ENCODE results near the gene BCL2L12. TPM values are rescaled to one million over a fixed set of nuclear protein-coding genes. Genes with fewer than 3 reads are reported as not detected.

BCL2L12 gene
- total and polyA plus RNA-seq, 2 of the 13 experiments (the other 11 are each of a cell fraction or from before 2014, with no cell fraction given), result 26.8 to 40.8 TPM

GRCh38 chr19:49640113-49640898, 25.4 kb upstream of the BCL2L12 start, which contains the start of gene RRAS (continued):
- TF ChIP-seq YEATS2 (CRISPR knock-in tag; IDR thresholded peaks at IDR 0.05; ENCODE audit: borderline replicate concordance), result peak; percentile 63; the same call in 1 of the 2 replicates
- TF ChIP-seq HMG20A (CRISPR knock-in tag; IDR thresholded peaks at IDR 0.05; ENCODE audit: borderline replicate concordance), result peak; percentile 21; the same call in 1 of the 2 replicates
- peak; percentile 55; the same call in 1 of the 2 replicates for TF ChIP-seq MAZ (IDR thresholded peaks at IDR 0.05; ENCODE audit: borderline replicate concordance, low read depth, low read length)
- TF ChIP-seq MAZ (CRISPR knock-in tag; IDR thresholded peaks at IDR 0.05; ENCODE audit: low read depth), result peak; percentile 74
- TF ChIP-seq MLXIP (CRISPR knock-in tag; IDR thresholded peaks at IDR 0.05; ENCODE audit: borderline replicate concordance), result no peak
- no peak; the same call in 1 of the 2 replicates for TF ChIP-seq DZIP1 (CRISPR knock-in tag; IDR thresholded peaks at IDR 0.05)
- peak; percentile 65; the same call in 1 of the 2 replicates for TF ChIP-seq SIN3A (IDR thresholded peaks at IDR 0.05; ENCODE audit: borderline replicate concordance, low read depth, low read length)
- TF ChIP-seq SIX1 (CRISPR knock-in tag; IDR thresholded peaks at IDR 0.05; ENCODE audit: borderline replicate concordance), result no peak
- no peak for TF ChIP-seq CCAR2 (optimal IDR thresholded peaks at IDR 0.05; ENCODE audit: low read depth, low read length)
- TF ChIP-seq SP140L (CRISPR knock-in tag; IDR thresholded peaks at IDR 0.05; ENCODE audit: borderline replicate concordance), result 0 out of 2 replicates have a peak, but pooled peaks have one; percentile 26
- peak; percentile 57 for TF ChIP-seq PRDM10 (CRISPR knock-in tag; IDR thresholded peaks at IDR 0.05; ENCODE audit: low read depth)
- no peak for TF ChIP-seq KDM5A (IDR thresholded peaks at IDR 0.05; ENCODE audit: borderline replicate concordance, low read length)
- TF ChIP-seq NR2F6 (IDR thresholded peaks at IDR 0.05), result 0 out of 2 replicates have a peak, but pooled peaks have one; percentile 18
- TF ChIP-seq NR2F6 (CRISPR knock-in tag; IDR thresholded peaks at IDR 0.05), result peak; percentile 51; the same call in 1 of the 2 replicates
- peak; percentile 30 for TF ChIP-seq TBL1XR1 (IDR thresholded peaks at IDR 0.05; ENCODE audit: borderline replicate concordance, low read length, partially characterized antibody)
- no peak for TF ChIP-seq PREB (CRISPR knock-in tag; IDR thresholded peaks at IDR 0.05)
- TF ChIP-seq ZNF138 (CRISPR knock-in tag; IDR thresholded peaks at IDR 0.05; ENCODE audit: low read depth), result no peak
- no peak for TF ChIP-seq ZNF263 (CRISPR knock-in tag; IDR thresholded peaks at IDR 0.05)

All from HepG2 (cell line).